ENCODE results near the gene LAPTM5. TPM values are rescaled to one million over a fixed set of nuclear protein-coding genes. Genes with fewer than 3 reads are reported as not detected.

Gene LAPTM5
- total and polyA plus RNA-seq, 3 donors from 2014 or later, result 2.0 to 46.9 (median 16.3) TPM

- H3K4me1 ChIP-seq, result no peaks in the 10 kb centered on the region
- 82 to 83% methylated on average over 13 to 16 of the region's 16 CpGs for WGBS, 2 donors
- TF ChIP-seq POLR2A (IDR thresholded peaks at IDR 0.05) (no peak), CTCF (IDR thresholded peaks at IDR 0.05) (no peak)
- no peak for DNase-seq
- H3K36me3 ChIP-seq (ENCODE audit: low read depth, missing control alignments), result no peaks in the 10 kb centered on the region
- H3K27me3 ChIP-seq, result no peaks in the 10 kb centered on the region
- H3K4me3 ChIP-seq, result no peak overlapping the region
- intact Hi-C loops (cut with DNase I; ENCODE audit: low total_unique reads), result no loop called here
- H3K27ac ChIP-seq, result no peak overlapping the region
- no peaks in the 10 kb centered on the region for H3K9me3 ChIP-seq
Observed at GRCh38 chr1:30746212-30747032, 11.2 kb downstream of the LAPTM5 start.

- TF ChIP-seq CTCF (IDR thresholded peaks at IDR 0.05), result no peak
- TF ChIP-seq POLR2A (IDR thresholded peaks at IDR 0.05), result no peak
- H3K4me1 ChIP-seq, result no peaks in the 10 kb centered on the region
- no peak for DNase-seq
- intact Hi-C loops (cut with DNase I; ENCODE audit: low total_unique reads), result no loop called here
- H3K36me3 ChIP-seq (ENCODE audit: low read depth, missing control alignments), result no peaks in the 10 kb centered on the region
- no peak overlapping the region for H3K4me3 ChIP-seq
- no peaks in the 10 kb centered on the region for H3K9me3 ChIP-seq
- no peaks in the 10 kb centered on the region for H3K27me3 ChIP-seq
- 82% methylated on average over 4 of the region's 4 CpGs; no CpG with 5 or more reads in 1 of the 2 donors for WGBS, 2 donors
- H3K27ac ChIP-seq, result no peak overlapping the region
Observed at GRCh38 chr1:30745834-30746208, 11.8 kb downstream of the LAPTM5 start.

- intact Hi-C loops (cut with DNase I; ENCODE audit: low total_unique reads), result no loop called here
- H3K4me1 ChIP-seq, result no peaks in the 10 kb centered on the region
- WGBS, 2 donors, result 87 to 93% methylated on average over 8 to 14 of the region's 14 CpGs
- H3K4me3 ChIP-seq, result no peak overlapping the region
- DNase-seq, result no peak
- no peaks in the 10 kb centered on the region for H3K9me3 ChIP-seq
- no peaks in the 10 kb centered on the region for H3K27me3 ChIP-seq
- TF ChIP-seq POLR2A (IDR thresholded peaks at IDR 0.05) (no peak), CTCF (IDR thresholded peaks at IDR 0.05) (no peak)
- no peak overlapping the region for H3K27ac ChIP-seq
- H3K36me3 ChIP-seq (ENCODE audit: low read depth, missing control alignments), result no peaks in the 10 kb centered on the region
Observed at GRCh38 chr1:30745156-30745833, 12.3 kb downstream of the LAPTM5 start.

GRCh38 chr1:30744060-30744756 lies 13.4 kb downstream of the LAPTM5 start:
- Histone ChIP-seq H3K36me3 (ENCODE audit: low read depth, missing control alignments) (no peaks in the 10 kb centered on the region), H3K4me3 (no peak overlapping the region), H3K27me3 (no peaks in the 10 kb centered on the region), H3K9me3 (no peaks in the 10 kb centered on the region), H3K27ac (no peak overlapping the region), H3K4me1 (no peaks in the 10 kb centered on the region)
- no peak for DNase-seq
- no peak for TF ChIP-seq CTCF (IDR thresholded peaks at IDR 0.05)
- 69 to 74% methylated on average over 7 of the region's 7 CpGs for WGBS, 2 donors
- intact Hi-C loops (cut with DNase I; ENCODE audit: low total_unique reads), result no loop called here
